GM18507 (cell line): ENCODE data around the gene CLIC1.
A peak's percentile ranks its signal among the peaks of the same experiment; 100 is the strongest.

ENCODE experiments used
- DNase-seq: peaks from one replicate; pipeline ENCODE4 v3.0.0; 2011; ENCODE audit warnings: low read depth; ENCODE audit not compliant: insufficient read length; ENCODE audit errors: extremely low spot score
- FAIRE-seq: peaks from 2 replicates; lab custom pipeline; 2011; peaks lifted over from hg19 to GRCh38; lab: Jason Lieb, UNC

Gene CLIC1

GRCh38 chr6:31769684-31770371 is 33.5 kb upstream of the CLIC1 start:
- FAIRE-seq (peak; percentile 74), DNase-seq (peak; percentile 80)

- FAIRE-seq (no peak), DNase-seq (no peak)
Measured at GRCh38 chr6:31768363-31769257, 32.3 kb upstream of the CLIC1 start.

GRCh38 chr6:31767096-31767645 is 30.8 kb upstream of the CLIC1 start:
- FAIRE-seq = no peak
- no peak for DNase-seq

- no peak for DNase-seq
- no peak for FAIRE-seq
Measured at GRCh38 chr6:31765910-31766794, 29.8 kb upstream of the CLIC1 start.

- DNase-seq (no peak), FAIRE-seq (no peak)
Measured at GRCh38 chr6:31765559-31765909, 29.2 kb upstream of the CLIC1 start.

DNA sequence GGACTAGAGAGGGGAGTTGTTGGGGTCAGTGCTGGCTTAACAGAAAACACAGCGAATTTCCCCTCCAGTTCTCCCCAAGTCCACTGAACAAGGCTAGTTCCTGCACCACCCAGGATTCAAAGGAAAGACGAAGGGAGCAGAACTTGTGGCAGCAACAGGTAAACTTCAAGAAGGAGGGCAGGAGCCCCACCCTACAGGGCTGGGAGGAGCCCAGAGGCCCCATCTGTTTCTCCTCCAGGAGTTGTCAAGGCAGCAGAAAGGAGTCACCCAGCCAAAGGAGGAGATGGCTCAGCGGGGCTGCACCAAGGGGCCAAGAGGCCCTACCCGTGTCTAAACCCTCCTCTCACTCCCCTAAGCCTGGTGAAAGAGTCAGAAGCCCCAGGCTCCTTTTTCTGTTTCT is 27.9 kb upstream of the CLIC1 start:
- FAIRE-seq (no peak), DNase-seq (no peak)

- FAIRE-seq = no peak
- DNase-seq = no peak
Measured at GRCh38 chr6:31763619-31763940, 27.2 kb upstream of the CLIC1 start.

GRCh38 chr6:31762878-31763618 is 26.7 kb upstream of the CLIC1 start:
- DNase-seq = no peak
- FAIRE-seq = no peak

GRCh38 chr6:31762356-31762755 is 26.0 kb upstream of the CLIC1 start, which contains the start of gene SAPCD1:
Gene SAPCD1 (plus strand): TSS chr6:31762656. CDS start chr6:31763055, 399 bp downstream.
- DNase-seq (no peak), FAIRE-seq (no peak)

- DNase-seq (no peak), FAIRE-seq (no peak)
Measured at GRCh38 chr6:31761343-31761742, 25.0 kb upstream of the CLIC1 start.

GRCh38 chr6:31760790-31761189 is 24.5 kb upstream of the CLIC1 start:
- FAIRE-seq (no peak), DNase-seq (no peak)

DNA sequence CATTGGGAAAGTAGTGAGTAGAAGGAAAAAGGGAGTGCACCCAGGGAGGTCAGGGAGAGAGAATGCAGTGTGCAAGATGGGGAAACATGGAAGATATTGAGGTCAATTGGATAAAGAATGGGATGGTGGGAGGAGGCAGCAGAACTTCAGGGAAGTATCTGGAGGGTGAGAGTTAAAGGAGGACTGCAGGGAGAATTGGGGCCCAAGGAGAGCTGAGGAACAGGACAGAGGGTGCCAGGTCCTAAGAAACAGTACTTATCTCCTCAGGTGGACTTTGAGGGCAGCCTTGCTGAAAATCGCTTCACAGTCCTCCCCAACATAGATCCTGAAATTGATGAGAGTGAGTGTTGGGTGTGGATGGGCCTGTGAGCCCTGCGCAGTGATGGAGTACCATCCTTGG is 22.0 kb upstream of the CLIC1 start:
- FAIRE-seq (no peak), DNase-seq (no peak)

GRCh38 chr6:31752739-31753319 is 16.5 kb upstream of the CLIC1 start:
- no peak for DNase-seq
- no peak for FAIRE-seq

DNA sequence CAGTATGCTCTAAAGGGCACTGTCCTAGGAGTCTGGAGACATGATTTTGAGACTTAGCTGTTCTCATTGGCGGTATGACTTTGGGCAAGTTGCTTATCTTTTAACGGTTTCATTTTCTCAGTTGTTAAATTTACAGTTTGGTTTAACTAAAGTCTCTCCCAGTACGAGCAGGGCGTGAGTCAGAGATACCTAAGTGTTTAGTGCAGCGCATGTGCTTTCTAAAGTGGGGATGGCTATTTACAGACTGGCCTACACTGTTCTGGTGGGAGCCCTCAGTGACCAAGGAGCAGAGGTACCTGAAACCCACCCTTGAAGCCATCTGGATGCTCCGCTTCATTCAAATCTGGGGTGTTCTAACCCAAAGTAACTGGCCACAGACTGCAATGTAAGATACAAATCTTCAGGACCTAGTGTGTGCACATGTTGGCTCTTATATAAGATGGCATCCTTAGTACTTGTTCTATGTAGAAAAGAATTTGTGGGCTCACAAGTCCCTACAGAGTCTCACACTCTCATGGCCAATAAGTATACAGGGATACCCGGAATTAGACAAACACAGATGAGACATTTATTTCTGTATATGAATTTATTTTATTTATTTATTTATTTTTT is 14.2 kb upstream of the CLIC1 start:
- DNase-seq (no peak), FAIRE-seq (no peak)

GRCh38 chr6:31749301-31750036 is 13.1 kb upstream of the CLIC1 start:
- FAIRE-seq (no peak), DNase-seq (no peak)

DNA sequence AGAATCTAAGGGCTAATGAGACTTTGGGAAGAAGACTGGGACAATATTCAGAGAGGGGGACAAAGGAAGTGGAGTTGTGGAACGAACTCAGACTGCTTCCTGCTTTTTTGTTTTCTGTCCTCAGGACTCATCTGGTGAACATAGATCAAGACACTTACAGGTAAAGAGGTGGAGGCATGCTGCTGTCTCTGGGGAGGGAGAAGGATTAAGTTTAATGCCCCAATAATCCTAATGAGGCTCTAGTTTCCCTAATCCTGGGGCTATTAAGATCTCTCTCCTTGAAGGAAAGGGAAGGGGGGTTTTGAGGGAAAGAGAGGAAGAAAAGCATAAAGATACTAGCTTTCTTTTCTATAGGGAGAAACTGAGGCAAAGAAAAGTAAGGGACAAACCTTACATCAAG is 8.1 kb upstream of the CLIC1 start:
- DNase-seq = no peak
- no peak for FAIRE-seq

DNA sequence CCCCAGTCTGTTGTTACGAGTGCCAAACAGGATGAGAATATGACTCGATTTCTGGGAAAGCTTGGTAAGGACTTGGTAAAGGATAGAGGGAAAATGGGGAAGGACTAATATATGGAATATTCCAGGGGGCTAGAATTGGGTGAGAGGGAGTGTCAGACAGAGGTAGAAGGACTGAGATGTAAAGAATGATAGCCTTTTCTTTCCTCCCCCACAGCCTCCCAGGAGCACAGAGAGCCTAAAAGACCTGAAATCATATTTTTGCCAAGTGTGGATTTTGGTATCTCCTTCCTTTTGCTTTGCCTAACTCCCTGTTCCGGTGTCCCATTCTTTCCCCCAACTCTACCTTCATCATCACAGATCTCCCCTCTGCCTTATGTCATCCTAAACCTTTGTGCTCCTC is 6.6 kb upstream of the CLIC1 start:
- FAIRE-seq = no peak
- DNase-seq = no peak

GRCh38 chr6:31741815-31742214 is 5.5 kb upstream of the CLIC1 start:
- DNase-seq (no peak), FAIRE-seq (no peak)
